Iris pigment epithelial cell (primary cell): ENCODE measurements around the gene HTT.
A peak's percentile ranks its signal among the peaks of the same experiment; 100 is the strongest.

Experiments
- DNase-seq: peaks from one replicate; pipeline ENCODE4 v3.0.0-alpha.2; 2011; ENCODE audit warnings: low read depth

Gene HTT

DNA sequence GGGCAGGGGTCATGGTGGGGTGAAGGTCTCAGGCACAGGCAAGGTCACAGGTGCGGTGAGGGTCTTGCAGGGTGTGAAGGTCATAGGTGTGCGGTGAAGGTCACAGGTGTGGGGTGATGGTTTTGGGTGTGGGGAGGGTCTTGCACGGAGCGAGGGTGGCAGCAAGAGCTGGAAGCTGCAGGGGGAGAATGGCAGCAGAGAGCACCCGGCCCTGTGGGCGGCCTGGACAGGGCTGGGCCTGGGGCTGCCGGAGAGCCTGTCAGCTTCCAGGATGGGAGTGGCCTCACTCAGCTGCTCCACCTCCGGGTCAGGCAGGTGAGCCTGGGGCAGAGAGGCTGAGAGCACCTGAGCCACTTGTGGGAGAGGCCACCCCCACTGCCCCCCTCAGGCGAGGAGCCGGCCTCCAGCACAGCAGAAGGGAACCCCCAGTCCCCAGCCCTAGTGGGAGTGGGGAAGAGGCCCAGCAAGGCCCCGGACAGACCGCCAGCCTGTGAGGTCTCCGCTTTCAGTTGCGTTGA, 176.0 kb downstream of the HTT start:
- DNase-seq, result no peak

- no peak for DNase-seq
Measured at GRCh38 chr4:3250956-3251690, 176.6 kb downstream of the HTT start.

GRCh38 chr4:3251691-3252479, 177.4 kb downstream of the HTT start:
- DNase-seq, result no peak

GRCh38 chr4:3252480-3252828, 178.0 kb downstream of the HTT start:
- DNase-seq, result no peak

DNA sequence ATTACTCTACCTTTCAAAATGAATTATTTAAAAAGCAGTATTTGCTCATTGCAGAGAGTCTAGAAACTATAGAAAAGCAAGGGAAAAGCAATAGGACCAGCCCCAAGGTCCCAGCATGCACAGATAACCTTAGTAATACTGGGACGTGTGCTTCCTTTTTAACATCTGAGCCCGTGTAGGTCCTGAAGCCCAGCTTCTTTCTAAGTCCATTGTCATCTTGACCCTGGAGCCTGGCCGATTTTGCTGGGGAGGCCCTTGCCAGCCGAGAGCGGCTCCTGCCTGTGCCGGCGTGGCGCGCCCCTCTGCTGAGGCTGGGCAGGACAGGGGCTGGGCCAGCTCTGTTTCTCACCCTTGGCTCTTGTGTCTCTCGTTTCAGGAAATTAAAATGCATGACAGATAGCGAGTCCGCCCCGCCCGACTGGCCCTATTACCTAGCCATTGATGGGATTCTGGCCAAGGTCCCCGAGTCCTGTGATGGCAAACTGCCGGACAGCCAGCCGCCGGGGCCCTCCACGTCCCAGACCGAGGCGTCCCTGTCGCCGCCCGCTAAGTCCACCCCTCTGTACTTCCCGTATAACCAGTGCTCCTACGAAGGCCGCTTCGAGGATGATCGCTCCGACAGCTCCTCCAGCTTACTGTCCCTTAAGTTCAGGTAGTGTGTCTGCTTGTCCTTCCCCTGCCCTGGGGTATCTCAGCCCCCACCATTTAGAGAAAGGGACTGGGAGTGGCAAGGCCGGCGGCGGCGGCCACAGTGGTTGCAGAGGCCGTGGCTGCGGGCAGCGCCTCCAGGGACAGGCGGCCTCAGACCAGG, 178.6 kb downstream of the HTT start:
- DNase-seq, result no peak

- DNase-seq, result no peak
Measured at GRCh38 chr4:3253808-3254207, 179.3 kb downstream of the HTT start.

DNA sequence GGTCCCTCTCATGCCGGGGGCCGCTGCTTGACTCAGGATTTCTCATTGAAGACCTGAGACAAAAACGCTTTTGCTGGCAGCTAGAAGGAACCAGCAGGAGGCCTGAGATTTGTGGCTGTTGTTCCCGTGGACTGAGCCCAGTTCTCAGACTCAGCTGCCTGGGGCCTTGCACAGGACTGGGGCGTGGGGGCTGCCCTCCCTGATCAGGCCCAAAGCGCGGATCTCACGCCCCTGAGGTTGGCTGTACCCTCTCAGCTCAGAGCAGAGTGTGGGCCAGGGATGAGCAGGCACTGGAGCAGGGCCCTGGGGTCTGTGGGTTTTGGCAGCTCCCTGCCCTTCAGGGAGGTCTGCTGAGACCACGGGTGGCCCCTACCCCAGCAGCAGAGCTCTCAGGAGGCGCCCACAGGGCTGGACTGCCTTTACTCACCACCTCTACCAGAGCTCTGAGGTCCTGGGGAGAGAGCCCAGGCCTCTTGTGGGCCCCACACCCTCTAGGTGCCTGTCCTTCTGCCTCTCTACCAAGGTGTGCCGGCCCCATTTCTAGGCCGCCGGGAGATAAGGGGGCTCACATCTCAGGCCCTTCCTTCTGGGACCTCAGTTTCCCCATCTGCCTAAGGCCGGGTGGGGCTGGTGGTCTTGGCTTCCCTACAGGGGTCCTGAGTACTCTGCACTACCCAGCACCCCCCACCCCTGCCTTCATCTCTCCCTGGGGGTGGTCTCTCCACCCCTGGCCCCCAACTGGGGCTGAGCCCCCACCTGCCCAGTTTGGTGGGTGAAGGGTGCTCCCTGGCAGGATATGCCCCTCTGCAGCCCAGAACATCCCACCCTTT, 180.0 kb downstream of the HTT start:
- no peak for DNase-seq

DNA sequence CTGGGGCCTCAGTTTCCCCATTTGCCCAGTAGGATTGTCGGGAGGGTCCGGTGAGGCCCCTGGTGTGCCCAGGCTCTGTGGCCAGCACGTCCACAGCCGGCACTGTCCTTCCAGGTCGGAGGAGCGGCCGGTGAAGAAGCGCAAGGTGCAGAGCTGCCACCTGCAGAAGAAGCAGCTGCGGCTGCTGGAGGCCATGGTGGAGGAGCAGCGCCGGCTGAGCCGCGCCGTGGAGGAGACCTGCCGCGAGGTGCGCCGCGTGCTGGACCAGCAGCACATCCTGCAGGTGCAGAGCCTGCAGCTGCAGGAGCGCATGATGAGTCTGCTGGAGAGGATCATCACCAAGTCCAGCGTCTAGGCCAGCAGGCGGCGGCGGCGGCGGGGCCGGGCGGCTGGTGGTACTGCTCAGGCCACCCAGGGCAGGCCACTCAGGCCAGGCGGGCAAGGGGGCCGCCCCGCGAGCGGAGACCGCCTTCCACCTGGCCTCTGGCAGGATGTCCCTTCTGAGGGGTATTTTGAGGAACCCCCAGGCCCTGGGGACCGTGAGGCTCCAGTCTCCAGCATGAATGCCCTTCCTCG, 181.2 kb downstream of the HTT start:
- no peak for DNase-seq

DNA sequence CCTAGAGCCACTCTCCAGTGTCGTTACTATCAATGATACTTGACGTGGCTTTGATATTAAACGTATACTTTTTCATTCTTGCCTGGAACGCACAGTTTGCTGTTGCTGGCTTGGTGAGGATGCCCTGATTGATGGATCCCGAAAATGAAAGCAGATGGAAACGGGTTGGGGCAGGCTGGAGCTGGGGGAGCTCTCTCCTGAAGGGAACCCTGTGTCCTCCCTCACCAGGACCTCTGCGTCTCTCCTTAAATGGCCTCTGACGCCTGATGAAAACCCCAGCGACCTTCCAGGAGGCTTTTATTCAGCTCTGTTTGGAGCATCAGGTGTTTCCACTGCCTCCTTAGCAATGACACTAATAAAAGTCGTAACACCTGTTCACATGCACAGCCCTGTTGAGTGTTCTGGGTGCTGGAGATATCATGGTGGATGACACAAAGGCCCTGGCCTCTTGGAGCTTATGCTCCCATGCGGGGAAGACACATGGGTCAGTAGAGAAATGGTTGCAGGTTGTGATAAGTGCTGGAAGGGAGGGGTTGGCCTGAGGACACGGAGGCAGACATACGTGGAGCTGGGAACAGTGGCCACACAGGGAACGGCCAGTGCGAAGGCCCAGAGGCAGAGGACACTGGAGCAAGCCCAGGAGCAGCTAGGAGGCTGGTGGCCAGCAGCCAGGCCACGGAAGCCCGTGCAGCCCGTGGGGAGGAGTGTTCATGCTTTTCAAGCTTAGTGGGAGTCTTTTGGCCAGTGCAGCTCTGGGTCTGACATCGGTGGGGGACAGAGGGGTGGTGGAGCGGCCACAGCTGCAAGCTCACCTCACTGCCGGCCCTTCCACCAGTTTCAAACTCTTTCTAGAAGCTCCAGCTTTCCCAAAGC, 182.0 kb downstream of the HTT start:
- DNase-seq, result no peak

DNA sequence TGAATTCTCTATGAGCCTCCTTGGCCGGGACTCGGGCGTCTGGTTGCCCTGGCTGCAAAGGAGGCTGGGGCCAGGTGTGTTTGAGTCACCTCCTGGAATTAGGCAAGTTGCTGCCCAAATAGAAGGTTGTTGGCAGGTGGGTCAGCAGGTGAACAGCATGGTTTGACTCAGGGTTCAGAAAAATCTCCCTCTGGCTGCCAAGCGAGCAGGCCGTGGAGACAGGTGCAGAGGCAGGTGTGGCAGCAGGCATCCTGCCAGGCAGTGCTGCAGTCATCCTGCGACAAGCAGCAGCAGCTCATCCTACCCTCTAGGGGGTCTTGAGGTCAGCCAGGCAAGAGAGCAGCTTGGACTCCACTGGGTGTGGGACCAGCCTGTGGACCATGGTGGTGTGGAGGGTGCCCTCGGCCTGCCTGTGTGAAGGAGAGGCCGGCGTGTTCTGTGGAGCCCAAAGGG, 182.6 kb downstream of the HTT start:
- DNase-seq, result no peak

GRCh38 chr4:3257556-3258482, 183.3 kb downstream of the HTT start:
- DNase-seq, result peak; percentile 55

DNA sequence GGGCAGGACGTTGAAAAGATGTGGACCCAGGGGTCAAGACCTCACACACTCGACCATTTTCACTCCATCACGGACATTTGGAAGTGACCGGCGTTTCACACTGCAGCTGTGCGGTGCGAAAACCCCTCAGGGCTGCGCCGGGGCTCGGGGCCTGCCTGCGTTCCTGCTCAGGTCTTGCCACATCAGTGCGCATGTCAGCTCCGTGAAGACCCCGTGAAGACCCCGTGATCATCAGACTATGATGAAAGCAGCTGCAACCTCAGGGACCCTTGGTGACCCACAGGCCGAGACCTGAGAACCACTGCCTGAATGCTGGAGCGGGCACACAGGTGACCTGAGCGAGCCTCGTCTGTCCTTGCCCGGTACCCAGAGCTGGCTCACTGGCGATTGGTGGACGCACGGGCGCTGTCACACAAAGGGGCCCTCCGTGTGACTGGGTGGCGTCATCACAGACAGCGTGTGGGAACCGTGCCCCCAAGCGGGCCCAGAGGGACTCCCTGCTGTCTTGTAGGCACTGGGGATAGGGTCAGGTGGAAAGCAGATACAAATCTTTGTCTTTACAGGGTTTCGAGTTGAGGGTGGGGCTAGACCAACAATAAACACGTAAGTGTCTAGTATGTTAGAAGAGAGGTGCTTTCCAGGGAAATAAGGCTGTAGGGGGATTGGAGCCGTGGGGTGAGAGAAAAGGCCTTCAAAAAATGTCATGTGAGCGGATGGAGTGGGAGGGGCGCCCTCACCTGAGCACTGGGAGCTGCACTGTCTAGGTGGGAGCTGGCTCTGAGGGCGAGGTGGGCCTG, 187.1 kb downstream of the HTT start:
- DNase-seq, result no peak

- no peak for DNase-seq
Measured at GRCh38 chr4:3262208-3263052, 187.9 kb downstream of the HTT start.

- no peak for DNase-seq
Measured at GRCh38 chr4:3263053-3263875, 188.8 kb downstream of the HTT start.

DNA sequence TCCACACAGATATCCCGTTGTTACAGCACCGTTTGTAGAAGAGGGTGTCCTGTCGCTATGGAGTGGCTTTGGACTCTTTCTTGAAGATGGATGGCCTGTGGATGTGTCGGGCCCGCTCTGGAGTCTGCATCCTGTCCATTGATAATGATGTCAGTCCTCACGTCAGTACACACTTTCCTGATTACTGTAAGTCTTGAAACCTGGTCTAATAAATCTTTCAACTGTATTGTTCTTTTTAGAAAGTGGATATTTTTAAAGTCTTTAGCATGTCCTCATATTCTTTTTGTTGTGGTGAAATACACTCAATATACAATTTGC, 189.4 kb downstream of the HTT start:
- DNase-seq, result no peak

GRCh38 chr4:3266076-3266475, 191.6 kb downstream of the HTT start:
- no peak for DNase-seq
